NCI-H748 treated with DMSO at 0.1 percent for 48 hours (cell line): Measurements from ENCODE around the gene QPRT.
"Not testable (repeated sequence)": the region's sequence is repeated elsewhere in the genome, so short reads cannot be mapped to it uniquely, and the experiment has no call there.

Experiments
- DNase-seq: peaks from one replicate; lab custom pipeline; 2025; lab: John Stamatoyannopoulos, UW

Gene QPRT

DNA sequence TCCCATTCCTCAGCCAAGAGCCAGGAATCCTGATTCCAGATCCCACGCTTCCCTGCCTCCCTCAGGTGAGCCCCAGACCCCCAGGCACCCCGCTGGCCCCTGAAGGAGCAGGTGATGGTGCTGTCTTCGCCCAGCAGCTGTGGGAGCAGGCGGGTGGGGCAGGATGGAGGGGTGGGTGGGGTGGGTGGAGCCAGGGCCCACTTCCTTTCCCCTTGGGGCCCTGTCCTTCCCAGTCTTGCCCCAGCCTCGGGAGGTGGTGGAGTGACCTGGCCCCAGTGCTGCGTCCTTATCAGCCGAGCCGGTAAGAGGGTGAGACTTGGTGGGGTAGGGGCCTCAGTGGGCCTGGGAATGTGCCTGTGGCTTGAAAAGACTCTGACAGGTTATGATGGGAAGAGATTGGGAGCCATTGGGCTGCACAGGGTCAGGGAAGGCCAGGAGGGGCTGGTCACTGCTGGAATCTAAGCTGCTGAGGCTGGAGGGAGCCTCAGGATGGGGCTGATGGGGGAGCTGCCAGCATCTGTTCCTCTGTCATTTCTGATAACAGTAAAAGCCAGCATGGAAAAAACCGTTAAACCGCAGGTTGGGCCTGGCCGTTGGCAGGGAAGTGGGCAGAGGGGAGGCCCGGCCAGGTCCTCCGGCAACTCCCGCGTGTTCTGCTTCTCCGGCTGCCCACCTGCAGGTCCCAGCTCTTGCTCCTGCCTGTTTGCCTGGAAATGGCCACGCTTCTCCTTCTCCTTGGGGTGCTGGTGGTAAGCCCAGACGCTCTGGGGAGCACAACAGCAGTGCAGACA, 15.8 kb upstream of the QPRT start, which contains the start of gene SPN:
SPN (plus strand) TSS at position 232 of the 791 bp plus-strand sequence; CDS start at position 714, 482 bp downstream.
- DNase-seq = no peak

DNA sequence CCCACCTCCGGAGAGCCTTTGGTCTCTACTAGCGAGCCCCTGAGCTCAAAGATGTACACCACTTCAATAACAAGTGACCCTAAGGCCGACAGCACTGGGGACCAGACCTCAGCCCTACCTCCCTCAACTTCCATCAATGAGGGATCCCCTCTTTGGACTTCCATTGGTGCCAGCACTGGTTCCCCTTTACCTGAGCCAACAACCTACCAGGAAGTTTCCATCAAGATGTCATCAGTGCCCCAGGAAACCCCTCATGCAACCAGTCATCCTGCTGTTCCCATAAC, 15.2 kb upstream of the QPRT start:
- no peak for DNase-seq

DNA sequence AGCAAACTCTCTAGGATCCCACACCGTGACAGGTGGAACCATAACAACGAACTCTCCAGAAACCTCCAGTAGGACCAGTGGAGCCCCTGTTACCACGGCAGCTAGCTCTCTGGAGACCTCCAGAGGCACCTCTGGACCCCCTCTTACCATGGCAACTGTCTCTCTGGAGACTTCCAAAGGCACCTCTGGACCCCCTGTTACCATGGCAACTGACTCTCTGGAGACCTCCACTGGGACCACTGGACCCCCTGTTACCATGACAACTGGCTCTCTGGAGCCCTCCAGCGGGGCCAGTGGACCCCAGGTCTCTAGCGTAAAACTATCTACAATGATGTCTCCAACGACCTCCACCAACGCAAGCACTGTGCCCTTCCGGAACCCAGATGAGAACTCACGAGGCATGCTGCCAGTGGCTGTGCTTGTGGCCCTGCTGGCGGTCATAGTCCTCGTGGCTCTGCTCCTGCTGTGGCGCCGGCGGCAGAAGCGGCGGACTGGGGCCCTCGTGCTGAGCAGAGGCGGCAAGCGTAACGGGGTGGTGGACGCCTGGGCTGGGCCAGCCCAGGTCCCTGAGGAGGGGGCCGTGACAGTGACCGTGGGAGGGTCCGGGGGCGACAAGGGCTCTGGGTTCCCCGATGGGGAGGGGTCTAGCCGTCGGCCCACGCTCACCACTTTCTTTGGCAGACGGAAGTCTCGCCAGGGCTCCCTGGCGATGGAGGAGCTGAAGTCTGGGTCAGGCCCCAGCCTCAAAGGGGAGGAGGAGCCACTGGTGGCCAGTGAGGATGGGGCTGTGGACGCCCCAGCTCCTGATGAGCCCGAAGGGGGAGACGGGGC, 14.7 kb upstream of the QPRT start:
- no peak for DNase-seq

DNA sequence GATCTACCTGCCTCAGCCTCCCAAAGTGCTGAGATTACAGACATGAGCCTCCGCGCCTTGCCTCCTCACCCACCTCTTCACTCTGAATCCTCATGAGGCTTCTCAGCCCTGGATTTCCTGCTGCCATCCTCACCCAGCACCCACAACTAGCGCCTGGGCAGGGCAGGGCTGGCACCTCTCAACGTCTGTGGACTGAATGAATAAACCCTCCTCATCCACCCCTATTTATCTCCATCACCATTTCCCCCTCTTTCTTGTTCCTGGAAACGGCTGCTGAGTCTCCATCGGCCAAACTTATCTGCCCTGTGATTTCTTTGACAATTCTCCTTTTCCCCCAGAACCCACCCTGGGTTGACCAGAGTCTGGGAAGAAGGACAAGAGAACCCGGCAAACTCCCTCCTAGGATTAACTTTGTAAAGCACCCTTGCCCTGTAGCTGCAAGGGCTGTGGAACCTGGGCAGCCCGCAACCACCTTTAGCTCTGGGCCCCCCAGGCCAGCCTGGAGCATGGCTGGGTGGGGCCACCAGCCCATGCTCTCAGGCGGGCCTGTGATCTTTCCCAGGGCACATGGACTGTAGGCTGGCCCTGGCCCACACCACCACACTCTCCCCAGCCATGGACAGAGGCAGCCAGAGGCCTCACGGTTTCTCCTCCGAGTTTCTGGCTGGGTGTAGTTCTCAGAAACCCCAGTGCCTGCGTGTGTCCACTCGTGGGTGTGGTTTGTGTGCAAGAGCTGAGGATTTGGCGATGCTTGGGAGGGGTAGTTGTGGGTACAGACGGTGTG, 13.5 kb upstream of the QPRT start:
- DNase-seq = no peak

DNA sequence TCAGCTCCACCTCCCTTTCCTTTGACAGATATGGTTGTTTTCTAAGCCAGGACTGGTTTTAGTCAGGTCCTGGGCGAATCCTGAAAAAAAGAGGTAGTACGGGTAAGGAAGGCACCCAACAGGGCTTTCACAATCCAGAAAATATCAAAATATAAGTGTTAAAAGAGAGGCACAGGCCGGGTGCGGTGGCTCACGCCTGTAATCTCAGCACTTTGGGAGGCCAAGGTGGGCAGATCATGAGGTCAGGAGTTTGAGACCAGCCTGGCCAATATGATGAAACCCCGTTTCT, 11.7 kb upstream of the QPRT start:
- DNase-seq = not testable (repeated sequence)

DNA sequence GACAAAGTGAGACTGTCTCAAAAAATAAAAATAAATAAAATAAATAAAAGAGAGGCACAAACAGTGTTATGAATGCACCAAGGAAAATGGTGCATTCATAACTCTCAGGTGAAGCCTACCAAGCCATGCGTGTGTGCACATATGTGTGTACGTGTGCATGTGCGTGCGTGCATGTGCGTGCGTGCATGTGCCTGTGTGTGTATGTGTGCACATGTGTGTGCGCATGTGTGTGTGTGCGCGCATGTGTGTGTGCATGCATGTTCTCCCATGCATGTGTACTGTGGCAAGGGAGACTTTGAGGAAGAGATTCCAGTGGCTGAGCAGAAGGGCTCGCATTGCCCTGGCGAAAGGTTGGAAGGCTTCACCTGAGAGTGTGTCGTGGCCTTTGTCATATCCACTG, 11.2 kb upstream of the QPRT start:
- no peak for DNase-seq

DNA sequence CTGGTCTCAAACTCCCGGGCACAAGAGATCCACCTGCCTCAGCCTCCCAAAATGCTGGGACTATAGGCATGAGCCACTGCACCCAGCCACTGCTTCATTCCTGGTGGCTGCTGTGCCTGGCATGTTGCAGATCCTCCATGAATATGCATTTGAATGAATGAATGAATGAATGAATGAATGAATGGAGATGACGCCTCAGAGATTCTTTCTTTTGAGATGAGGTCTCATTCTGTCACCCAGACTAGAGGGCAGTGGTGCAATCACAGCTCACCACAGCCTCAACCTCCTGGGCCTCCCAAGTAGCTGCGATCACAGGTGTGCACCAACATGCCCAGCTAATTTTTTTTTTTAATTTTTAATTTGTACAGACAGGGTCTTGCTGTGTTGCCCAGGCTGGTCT, 10.7 kb upstream of the QPRT start:
- no peak for DNase-seq

DNA sequence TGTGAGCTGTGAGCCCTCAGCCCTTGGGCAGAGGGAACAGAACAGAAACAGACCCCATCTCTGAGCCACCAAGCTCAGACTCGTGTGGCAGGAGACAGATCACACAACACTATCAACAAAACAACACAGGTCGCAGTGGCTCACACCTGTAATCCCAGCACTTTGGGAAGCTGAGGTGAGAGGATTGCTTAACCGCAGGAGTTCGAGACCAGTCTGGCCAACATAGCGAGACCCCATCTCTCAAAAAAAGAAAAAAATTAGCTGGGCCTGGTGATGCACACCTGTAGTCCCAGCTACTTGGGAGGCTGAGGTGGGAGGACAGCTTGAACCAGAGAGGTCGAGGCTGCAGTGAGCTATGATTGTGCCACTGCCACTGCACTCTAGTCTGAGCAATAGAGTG, 5.5 kb upstream of the QPRT start:
- DNase-seq = no peak

DNA sequence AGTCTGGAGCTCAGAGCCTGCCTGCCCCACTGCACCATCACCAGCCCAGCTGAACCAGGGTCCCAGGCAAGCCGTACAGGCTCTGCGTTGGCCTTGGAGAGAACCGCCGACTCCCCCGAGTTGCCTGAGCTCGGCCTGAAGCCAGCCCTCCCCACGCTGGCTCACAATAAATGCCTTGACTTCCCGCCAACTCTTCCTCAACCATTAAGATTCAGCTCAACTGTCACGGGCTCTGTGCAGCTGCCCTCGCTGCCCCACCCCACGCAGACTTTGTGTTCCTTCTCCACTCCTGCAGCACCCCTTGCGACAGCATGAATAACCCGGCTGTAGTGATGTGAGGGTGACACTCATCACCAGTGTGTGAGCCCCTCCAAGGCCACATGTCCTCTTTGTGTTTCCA, 4.8 kb upstream of the QPRT start:
- no peak for DNase-seq

DNA sequence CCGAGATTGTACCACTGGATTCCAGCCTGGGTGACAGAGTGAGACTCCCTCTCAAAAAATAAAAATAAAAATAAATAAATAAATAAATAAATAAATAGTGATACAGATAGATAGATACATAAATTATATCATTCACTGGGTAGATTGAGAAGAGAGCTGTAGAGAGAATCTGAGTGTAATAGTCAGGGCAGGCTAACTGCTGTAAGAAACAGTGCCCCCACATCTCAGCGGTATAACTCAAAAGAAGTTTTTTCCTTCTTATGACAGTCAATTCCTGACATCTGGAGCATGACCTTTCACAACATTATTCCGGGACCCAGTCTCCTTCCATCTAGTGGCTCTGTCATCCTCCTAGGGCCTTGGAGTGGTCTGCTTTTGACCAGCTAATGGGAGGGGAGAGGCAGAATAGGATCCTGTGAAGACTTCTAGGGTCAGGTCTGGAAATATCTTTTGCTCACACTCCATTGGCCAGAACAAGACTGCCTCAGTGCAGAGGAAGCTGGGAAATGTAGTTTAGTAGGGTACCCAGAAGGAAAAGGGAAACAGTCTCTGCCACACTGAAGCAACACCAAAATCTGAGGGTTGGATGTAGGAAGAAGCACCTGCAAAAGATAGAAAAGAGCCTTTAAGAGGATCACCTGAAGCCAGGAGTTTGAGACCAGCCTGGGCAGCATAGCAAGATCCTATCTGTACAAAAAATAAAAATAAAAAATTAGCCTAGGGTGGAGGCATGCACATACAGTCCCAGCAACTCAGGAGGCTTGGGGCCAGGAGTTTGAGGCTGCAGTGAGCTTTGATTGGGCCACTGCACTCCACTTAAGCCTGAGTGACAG, 3.0 kb upstream of the QPRT start:
- DNase-seq = no peak

DNA sequence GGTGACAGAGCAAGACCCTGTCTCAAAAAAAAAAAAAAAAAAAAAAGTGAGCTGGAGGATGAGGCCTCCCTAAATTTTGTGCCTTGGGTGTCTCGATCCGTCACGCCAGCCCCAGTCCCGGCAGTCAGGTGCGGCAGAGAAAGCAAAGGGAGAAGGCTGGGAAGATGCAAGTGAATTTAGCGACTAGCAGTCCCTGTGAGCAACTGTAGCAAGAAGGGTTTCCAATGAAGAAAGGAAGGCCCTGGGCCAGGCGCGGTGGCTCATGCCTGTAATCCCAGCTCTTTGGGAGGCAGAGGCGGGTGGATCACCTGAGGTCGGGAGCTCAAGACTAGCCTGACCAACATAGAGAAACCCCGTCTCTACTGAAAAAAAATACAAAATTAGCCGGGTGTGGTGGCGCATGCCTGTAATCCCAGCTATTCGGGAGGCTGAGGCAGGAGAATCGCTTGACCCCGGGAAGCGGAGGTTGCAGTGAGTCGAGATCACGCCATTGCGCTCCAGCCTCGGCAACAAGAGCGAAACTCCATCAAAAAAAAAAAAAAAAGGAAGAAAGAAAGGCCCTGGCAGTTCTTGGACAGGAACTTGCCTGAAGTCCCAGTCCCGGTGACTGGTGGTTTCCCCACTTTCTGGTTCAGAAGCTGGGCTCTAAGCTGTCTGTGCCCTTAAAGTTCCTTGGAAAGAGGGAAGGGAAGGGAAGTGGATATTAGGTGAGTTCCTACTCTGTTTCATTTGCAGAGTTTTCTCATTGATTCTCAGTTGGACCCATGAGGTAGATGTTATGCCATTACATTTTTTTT, 1.8 kb upstream of the QPRT start:
- DNase-seq = no peak

DNA sequence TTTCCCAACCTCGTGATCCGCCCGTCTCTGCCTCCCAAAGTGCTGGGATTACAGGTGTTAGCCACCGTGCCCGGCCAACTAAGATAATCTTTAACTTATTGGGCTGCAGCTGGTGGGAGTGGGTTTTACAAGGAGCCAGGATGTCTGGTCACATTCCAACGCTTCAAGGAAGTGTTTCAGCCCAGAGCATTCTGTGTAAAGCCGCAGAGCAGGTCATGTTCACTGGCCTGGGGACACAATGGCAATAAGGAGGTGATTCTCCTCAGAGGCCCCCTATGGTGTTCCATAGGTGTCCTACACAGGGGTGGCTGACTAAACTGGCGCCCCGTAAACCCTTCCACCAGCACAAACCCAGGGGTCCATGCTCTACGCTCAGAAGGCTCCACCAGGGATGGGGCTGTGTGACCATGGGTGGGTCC, 1.2 kb downstream of the QPRT start:
- no peak for DNase-seq

DNA sequence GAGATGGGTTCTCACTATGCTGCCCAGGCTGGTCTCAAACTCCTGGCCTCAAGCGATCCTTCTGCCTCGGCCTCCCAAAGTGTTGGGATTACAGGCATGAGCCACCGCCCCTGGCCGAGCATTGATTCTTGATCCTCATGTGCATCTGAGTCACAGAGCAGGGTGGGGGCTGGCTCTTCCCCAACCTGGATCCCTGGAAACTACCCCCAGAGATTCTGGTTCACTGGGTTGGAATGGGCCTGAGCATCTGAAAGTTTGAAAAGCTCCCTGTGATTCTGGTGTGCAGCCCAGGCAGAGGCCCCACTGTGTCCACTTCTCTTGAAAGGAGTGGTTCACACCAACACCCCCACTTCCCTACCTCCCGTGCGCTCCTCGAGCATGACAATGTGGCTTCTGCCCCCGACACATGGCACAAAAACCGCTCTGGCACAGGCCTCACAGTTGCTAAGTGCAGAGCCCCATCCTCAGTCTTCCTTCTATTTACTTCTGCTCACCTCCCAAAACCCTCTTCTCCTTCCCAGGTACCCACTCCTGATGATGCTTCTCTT, 4.6 kb downstream of the QPRT start:
- no peak for DNase-seq

DNA sequence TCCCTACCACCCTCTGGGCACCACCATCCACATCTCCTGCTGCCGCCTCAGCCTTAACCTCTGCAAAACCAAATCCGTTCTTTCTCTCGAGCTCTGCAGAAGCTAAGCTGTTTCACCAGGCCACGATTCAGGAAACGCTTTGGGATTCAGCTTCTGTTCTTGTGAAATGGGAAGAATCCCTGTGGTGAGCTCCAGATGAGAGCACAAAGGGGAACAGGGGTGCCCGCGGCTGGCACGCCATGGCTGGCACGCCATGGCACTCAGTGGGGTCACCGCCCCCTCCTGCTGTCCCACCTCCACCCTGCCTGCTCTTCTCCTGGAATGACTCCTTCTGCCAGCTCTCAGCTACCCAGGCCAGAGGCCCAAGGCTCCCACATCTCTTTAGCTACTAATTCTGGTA, 5.7 kb downstream of the QPRT start:
- DNase-seq = no peak

DNA sequence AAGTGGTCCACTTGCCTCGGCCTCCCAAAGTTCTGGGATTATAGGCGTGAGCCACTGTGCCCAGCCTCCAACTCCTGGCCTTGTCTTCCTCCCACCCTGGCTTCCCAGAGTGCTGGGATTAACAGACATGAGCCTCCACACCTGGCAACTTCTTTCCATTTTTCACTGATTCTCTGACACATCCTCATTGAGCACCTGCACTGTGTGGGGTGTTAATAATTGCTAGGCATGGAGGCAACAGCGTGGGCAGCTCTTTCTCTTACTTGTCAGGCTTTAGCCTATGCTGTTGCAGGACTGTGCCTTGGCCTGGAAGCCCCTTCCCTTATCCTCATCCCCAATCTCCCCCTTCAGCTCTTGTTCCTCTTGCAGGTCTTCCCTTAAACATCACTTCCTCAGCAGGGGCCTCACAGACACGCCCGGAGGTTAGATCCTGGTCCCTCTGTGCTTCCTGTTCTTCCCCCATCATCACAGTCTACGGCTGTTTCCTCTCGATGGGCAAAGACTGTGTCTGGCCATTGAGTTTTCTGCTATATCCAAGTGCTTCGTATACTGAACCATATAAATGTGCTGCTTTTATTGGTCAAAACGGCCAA, 7.9 kb downstream of the QPRT start:
- DNase-seq = no peak

DNA sequence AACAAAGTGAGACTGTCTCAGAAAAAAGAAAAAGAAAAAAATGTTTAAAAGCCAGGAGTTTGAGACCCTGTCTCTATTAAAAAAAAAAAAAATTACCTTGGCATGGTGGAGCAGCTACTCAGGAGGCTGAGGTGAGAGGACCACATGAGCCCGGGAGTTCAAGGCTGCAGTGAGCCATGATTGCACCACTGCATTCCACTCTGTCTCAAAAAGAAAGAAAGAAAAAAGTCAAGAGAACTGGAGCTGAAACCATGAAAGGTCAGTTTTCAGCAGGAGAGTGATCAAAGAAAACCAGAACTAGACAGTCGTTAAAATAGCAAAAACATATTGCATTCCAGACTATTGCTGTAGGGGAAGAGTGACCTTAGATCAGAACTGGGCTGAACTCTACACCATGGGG, 8.8 kb downstream of the QPRT start:
- no peak for DNase-seq

DNA sequence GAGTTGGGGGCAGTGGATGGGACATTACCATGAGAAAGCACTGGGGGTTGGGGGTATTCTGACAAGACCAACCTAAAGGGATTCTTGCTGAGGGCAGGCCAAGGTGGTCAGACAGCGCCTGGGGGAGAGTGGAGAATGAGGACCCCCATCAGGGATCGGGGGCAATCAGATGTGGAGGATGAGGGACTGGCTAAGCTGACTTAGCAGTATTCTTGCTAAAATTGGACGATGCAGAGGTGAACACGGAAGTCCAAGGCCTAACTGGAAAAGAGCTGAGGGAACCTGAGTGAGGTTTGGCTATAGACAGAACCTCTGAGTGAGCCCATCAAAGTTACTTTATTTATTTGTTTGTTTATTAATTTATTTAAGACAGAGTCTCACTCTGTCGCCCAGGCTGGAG, 9.2 kb downstream of the QPRT start:
- no peak for DNase-seq

DNA sequence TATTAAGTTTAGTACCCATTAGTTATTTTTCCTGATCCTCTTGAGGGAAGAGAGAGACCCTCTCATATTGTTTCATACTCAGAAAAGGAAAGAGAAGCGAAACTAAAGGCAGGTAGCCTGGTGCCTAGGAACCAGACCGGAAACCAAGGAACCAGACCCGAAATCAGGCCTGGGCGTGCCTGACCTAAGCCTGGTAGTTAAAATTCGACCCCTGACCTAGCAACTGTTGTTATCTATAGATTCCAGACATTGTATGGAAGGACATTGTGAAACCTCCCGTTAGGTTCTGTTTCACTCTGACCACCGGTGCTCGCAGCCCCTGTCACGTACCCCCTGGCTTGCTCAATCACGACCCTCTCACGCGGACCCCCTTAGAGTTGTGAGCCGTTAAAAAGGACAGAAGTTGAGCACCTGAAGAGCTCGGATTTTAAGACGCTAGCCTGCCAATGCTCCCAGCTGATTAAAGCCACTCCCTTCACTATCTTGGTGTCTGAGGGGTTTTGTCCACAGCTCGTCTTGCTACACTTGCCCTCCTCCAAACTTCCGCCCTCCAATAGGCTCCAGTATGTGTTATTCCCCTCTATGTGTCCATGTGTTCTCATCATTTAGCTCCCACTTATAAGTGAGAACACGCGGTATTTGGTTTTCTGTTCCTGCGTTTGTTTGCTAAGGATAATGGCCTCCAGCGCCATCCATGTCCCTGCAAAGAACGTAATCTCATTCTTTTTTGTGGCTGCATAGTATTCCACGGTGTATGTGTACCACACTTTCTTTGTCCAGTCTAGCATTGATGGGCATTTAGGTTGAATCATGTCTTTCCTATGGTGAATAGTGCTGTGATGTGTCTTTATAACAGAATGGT, 10.7 kb downstream of the QPRT start:
- DNase-seq = not testable (repeated sequence)

DNA sequence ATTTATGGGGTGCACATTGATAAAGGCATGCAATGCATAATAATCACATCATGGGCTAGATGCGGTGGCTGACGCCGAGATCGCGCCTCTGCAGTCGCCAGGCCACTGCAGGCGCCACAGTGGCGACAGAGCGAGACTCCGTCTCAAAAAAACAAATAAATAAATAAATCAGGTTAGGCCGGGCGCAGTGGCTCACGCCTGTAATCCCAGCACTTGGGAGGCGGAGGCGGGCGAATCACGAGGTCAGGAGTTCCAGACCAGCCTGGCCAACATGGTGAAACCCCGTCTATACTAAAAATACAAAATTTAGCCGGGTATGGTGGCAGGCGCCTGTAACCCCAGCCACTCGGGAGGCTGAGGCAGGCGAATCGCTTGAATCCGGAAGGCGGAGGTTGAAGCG, 13.6 kb downstream of the QPRT start:
- not testable (repeated sequence) for DNase-seq
